DMS 273 treated with DMSO at 0.1 percent for 48 hours (cell line): Measurements from ENCODE around the gene CRCP.
"Not testable (repeated sequence)": the region's sequence is repeated elsewhere in the genome, so short reads cannot be mapped to it uniquely, and the experiment has no call there.

Source experiments
- DNase-seq: peaks from one replicate; lab custom pipeline; 2025; lab: John Stamatoyannopoulos, UW

CRCP gene

DNA sequence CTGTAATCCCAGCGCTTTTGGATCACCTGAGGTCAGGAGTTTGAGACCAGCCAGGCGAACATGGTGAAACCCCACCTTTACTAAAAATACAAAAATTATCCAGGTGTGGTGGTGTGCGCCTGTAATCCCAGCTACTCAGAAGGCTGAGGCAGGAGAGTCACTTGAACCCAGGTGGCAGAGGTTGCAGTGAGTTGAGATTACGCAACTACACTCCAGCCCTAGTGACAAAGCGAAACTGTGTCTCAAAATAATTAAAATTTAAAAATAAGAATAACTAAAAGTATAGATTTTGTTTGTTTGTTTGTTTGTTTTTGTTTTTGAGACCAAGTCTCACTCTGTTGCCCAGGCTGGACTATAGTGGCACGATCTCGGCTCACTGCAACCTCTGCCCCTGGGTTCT is 41.4 kb downstream of the CRCP start:
- not testable (repeated sequence) for DNase-seq

DNA sequence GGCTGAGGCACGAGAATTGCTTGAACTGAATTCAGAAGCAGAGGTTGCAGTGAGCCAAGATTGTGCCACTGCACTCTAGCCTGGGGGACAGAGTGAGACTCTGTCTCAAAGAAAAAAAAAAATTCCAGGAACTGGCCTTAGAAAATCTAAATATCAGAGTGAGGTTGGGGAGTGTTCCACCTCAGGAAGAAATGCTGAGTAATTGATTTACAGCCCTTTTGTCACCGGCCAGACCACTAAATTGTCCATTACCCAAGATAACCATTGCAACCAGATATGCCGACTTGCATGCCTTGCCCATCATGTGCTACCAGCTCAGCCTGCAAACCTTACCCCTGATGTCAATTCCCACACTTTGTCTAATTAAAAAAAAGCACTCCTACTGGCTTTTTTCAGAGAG is 42.4 kb downstream of the CRCP start:
- DNase-seq: no peak

DNA sequence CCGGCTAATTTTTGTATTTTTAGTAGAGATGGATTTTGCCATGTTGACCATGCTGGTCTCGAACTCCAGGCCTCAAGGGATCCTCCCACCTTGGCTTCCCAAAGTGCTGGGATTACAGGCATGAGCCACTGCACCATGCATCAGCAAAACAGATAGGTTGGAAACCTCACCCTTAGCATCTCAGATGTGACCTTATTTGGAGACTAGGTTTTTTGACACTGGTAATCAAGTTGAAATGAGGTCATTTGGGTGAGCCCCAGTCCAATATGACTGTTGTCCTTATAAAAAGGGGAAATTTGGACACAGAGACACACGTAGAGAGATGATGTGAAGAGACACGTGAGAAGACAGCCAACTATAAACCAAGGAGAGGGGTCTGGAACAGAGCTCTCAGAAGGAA is 48.0 kb downstream of the CRCP start:
- no peak for DNase-seq

DNA sequence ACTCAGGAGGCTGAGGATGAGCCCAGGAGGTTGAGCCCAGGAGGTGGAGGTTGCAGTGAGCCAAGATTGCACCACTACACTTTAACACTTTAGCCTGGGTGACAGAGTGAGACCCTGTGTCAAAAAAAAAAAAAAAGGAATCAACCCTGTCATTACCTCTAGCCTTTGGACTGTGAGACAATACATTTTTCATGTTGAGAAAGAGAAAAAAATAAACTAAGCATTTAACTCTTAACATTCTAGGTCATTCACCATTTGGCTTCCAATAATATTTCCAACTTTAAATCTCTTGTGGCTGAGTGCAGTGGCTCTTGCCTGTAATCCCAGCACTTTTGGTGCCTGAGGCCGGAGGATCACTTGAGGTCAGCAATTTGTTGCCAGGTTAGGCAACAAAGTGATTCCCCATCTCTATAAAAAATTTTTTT is 48.6 kb downstream of the CRCP start:
- no peak for DNase-seq

DNA sequence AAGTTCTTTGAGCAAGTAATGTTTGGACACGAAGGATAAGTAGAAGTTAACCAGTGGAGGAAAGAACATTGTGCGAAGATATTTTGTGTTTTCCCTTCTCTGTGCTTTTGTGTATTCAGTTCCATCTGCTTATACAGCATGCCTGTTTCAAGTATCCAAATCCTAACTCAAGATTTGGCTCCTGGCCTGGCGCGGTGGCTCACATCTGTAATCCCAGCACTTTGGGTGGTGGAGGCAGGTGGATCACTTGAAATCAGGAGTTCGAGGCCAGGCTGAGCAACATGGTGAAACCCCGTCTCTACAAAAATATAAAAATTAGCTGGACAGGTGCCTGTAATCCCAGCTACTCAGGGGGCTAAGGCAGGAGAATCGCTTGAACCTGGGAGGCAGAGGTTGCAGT is 49.7 kb downstream of the CRCP start:
- no peak for DNase-seq

DNA sequence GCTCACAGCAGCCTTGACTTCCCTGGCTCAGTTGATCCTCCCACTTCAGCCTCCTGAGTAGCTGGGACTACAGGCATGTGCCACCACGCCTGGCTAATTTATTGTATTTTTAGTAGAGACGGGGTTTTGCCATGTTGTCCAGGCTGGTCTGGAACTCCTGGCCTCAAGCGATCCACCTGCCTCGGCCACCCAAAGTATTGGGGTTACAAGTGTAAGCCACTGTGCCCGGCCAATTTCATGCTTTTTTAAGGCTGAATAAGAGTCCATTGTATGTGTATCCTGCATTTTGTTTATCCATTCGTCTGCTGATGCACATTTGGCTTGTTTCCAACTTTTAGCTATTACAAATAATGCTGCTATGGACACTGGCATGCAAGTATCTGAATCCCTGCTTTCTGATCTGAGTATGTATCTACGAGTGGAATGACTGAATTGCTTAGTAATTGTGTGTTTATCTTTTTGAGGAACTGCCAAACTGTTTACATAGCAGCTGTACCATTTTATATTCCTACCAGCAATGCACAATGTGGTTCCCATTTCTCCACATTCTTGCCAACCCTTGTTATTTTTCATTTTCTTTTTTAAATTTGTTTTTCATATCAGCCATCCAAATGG is 53.2 kb downstream of the CRCP start:
- DNase-seq: no peak

DNA sequence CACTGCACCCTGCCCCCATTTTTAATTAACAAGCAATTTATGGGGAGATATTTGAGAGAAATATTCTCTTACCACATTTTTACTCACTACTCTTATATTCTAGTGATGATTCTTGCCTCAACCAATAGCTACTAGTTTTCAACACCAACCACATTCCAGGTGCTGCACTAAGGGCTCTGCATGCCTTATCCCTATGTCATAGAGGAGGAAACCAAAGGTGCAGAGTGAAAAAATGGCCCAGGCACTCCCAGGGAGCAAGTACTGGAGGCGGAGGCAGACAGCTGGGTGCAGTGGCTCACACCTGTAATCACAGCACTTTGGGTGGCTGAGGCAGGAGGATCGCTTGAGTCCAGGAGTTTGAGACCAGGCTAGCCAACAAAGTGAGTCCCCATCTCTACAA is 55.0 kb downstream of the CRCP start:
- no peak for DNase-seq

DNA sequence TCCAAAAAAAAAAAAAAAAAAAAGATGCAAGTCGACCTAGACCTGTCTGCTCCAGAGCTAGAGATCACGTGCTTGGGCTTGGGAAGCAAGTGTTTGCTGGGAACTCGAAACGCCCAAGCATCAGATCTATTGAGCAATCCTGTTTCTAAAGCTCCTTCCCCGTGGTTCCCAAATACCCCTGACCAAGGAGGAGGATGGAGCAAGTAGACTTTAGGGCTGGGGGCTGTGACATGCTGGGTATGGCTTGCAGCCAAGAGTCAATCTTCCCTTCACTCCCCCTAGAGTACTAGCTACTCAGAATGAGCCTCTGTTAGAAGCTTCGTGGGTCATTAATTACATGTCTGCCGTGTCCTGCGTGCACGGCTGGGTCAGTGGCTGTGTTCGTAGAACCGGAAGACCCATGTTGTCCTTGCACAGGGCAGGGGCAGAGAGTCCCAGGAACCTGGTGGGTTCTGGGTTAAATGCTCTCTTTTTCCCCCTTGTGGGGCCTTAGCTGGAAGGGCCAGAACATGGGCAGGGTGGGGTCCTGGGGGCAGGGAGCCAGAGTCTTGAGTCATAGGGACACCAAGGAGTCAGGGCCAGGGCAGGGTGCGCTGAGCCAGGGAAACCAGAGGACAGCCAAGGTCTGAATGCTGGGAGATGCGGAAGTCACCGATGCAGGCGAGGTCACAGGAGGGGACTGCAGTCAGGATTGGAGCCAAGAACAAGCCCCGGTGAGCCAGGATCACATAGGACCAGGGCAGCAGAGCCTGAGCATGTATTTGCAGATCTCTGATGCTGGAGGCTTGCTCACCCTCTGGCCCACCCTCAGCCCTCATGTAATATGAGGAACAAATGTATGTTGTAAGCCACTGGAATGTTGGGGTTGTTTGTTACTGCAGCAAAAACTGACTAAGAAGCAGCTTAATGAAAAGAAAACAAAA is 55.9 kb downstream of the CRCP start:
- DNase-seq: no peak

DNA sequence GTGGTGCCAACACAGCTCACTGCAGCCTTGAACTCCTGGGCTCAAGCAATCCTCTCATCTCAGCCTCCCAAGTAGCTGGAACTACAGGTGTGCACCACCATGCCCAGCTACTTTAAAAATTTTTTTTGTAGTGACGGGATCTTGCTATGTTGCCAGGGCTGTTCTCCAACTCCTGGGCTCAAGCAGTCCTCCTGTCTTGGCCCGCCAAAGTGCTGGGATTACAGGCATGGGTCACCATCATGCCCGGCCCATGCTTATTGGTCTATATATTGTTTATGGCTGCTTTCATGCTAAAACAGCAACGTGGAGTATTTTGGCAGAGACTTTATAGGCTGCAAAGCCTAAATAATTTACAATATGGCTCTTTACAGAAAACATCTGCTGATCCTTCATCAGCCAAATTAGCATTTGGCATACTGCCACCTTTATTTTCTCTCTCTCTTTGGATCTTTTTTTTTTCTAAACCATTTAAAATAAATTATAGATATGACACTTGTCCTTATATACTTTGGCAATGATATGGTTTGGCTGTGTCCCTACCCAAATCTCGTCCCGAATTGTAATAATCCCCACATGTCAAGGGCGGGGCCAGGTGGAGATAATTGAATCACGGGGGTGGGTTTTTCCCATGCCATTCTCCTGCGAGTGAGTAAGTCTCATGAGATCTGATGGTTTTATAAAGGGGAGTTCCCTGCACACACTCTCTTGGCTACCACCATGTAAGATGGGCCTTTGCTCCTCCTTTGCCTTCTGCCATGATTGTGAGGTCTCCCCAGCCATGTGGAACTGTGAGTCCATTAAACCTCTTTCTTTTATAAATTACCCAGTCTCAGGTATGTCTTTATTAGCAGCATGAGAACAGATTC is 58.1 kb downstream of the CRCP start:
- DNase-seq: peak; percentile 70

DNA sequence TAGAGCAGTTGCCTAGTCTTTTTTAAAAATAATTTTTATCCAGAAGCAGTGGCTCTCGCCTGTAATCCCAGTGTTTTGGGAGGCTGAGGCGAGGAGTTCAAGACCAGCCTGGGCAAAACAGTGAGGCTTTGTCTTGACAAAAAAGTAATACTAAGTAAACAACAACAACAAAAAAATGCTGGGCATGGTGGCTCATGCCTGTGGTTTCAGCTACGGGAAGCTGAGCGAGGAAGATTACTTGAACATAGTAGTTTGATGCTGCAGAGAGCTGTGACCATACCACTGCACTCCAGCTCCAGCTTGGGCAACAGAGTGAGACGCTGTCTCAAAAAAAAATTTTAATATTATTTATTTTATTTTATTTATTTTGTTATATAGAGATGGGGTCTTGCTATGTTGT is 59.2 kb downstream of the CRCP start:
- DNase-seq: no peak

DNA sequence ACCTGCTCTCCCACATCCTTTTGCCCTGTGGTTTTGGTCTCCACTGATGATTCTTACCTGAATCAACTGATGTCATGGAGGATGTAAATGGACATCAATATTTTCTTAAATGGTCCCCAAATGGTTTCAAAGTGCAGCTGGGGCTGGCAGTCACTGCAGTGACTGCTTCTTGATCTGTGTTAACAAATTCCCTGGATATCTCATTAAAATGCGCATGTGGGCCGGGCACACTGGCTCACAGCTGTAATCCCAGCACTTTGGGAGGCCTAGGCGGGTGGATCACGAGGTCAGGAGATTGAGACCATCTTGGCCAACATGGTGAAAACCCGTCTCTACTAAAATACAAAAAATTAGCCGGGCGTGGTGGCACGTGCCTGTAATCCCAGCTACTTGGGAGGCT is 60.4 kb downstream of the CRCP start:
- not testable (repeated sequence) for DNase-seq

DNA sequence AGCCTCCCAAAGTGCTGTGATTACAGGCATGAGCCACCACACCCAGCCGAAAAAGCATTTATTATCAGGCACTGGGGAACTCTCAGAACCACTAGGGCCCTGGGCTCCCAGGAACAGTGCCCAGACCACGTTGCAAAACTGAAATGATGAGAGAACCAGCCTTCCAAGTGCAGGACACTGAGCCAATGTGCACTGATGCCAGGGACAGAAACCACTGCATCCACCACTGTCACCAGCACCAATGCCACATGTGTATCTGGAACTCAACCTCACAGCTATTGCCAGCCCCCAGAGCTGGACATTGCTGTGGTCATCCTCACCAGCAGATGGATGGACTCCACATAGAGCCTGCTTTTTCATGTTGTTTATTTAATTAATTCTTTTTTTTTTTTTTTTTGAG is 62.3 kb downstream of the CRCP start:
- DNase-seq: no peak

DNA sequence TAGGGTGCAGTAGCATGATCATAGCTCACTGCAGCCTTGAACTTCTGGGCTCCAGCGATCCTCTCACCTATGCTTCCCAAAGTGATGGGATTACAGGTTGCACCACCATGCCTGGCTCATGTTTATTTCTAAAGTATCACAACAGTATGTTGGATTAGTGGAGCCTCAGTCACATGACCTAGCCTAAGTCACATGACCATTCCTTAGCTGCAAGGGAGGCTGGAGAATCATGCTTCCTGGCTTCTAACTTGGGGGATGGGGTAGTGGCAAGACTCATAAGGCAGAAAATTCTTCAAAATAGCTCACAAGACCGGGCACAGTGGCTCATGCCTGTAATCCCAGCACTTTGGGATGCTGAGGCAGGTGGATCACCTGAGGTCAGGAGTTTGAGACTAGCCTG is 63.6 kb downstream of the CRCP start:
- DNase-seq: no peak

DNA sequence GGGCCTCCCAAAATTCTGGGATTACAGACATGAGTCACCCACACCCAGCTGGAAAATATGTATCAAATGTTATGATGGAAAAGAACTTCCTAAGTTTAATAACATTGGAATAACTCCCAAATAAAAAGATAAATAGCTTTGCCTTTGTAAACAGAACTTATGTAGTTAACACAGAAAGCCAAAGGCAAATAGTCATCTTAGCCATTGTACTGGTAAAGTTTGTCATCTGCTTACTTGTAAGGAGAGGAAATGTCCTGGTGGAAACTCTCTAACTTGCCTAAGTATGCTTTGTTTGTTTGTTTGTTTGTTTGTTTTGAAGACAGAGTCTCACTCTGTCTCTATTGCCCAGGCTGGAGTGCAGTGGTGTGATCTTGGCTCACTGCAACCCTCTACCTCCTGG is 66.7 kb downstream of the CRCP start:
- DNase-seq: no peak

DNA sequence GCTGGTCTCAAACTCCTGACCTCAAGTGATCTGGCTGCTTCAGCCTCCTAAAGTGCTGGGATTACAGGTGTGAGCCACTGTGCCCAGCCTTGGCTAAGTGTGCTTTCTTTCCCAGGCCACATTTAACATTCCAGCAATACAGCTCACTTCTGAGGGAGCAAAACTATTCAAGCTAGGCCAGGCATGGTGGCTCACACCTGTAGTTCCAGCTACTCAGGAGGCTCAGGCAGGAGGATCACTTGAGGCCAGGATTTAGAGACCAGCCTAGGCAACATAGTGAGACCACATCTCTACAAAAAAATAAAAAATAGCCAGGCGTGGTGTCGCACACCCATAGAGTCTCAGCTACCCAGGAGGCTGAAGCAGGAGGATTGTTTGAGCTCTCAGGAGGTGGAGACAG is 67.2 kb downstream of the CRCP start:
- no peak for DNase-seq

DNA sequence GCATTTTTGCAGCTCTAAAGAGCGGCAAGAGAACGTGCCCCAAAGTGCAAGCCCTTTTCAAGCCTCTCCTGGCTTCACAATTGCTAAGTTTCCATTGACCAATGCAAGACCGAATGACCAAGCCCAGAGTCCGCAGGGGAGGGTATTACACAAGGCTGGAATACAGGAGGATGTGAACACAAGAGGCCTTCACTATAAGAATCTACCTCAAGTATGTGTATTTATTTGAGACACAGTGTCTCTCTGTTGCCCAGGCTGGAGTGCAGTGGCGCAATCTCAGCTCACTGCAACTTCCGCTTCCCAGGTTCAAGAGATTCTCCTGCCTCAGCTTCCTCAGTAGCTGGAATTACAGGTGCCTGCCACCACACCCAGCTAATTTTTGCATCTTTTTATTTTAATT is 68.3 kb downstream of the CRCP start:
- no peak for DNase-seq

DNA sequence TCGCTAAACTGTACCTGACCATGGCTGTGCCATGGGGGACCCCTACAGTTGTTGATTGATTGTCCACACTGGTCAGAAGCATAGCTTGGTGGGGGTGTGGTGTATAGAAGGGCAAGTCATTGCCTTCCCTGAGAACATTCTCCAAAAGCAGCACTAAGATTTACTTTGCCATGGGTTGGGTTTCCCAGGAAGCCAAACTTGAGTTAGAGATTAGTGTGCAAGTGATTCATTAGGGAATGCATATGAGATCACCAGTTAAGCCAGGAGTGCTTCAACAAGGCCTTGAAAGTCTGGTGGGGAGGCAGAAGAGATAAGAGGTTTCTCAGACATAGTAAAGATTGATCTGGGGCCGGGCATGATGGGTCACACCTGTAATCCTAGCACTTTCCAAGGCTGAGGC is 69.1 kb downstream of the CRCP start:
- DNase-seq: no peak

DNA sequence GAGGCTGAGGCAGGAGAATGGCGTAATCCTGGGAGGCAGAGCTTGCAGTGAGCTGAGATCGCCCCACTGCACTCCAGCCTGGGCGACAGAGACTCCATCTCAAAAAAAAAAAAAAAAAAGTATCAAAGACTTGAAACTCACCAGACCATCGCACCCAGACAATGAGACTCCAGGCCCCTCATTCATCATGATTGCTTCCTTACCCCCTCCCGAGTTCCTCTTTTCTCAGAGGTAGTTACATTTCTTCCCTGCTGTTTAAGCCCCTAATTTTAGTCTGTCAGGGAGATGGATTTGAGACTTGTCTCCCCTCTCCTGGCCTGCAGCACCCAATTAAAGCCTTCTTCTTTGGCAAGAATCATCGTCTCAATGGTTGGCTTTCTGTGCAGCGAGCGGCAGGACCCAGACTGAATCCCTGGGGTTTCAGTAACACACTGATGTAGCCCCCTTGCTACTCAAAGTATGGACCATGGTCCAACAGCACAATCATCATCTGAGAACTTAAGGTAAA is 71.1 kb downstream of the CRCP start:
- DNase-seq: no peak

DNA sequence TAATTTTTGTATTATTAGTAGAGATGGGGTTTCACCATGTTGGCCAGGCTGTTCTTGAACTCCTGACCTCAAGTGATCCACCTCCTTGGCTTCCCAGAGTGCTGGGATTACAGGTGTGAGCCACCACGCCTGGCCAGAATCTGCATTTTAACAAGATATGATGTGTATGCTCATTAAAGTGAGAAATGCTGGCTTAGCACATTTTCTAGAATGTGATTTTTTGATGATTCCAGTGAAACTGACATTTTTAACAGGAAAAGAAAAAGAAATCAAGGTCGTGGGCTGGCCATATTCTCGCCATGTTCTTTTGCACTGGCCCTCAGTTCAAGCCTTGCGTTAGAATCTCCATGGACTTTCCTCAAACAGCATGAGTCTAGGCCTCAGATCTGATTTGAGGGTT is 72.3 kb downstream of the CRCP start:
- DNase-seq: no peak

DNA sequence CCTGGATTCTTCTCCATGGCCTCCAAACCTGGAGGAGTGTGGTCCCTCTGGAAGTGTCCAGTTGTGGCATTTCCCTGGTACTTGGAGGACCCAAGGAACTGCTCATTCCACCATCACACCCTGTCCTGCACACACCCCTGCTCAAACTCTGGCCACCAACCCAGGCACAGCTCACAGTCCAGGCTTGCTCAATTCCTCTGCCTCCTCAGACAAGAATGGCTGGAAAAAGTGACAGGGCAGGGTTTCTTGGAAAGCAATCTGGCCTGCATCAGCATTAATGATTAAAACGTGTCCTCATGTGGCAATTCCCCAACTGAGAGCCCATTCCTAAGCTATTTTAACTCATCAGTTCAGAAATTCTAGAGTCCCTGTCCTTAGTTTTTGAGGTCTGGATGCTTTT is 73.3 kb downstream of the CRCP start:
- no peak for DNase-seq

DNA sequence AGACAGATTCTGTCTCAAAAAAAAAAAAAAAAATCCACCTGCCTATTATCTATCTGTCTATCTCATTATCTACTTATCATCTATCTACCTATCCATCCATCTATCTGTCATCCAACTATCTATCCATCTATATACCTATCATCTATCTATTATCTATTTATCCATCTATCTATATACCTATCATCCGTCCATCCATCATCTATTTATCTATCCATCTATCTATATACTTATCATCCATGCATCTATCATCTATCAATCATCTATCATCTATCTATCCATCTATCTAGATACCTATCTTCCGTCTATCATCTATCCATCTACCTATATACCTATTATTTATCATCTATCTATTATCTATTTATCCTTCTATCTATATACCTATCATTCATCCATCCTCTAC is 74.0 kb downstream of the CRCP start:
- no peak for DNase-seq

DNA sequence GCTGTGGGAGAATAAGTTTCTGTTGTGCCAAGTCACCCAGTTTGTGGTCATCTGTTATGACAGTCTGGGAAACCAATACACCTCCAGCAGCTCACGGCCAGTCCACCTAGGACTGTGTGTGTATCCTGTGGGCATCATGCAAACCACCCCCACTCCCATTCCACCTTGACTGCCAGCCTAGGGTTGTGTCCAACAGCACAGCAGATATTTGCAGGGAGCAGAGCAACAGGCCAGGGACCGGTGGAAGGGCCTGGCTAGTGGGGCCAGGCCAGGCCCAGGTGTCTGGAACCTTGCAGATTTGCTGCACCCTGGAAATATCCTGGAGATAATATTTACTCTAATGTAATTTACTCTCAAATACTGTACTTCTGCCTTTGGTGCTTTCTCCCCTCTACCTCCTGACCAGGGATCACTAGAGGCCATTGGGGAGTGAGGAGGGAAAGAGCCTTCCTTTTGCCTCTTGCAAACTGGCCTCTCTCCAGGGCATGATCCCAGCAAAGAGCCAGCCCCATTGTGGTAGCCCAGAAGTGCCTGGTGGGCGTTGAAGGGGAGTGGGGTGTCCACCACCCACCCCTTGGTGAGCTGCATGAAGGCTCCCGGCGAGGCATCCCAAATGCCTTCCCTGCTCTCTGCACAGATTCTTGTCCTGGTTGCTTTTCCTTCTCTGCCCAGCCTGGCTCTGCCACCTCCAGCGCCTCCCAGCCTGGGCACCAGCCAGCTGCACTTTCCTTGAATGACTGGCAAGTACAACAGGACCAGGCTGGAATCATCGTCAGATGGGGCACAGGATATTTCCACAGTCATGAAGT is 75.3 kb downstream of the CRCP start:
- DNase-seq: no peak
